Pancreas (tissue), 10 donors: ENCODE measurements around the gene SORL1. TPM values are rescaled to one million over a fixed set of nuclear protein-coding genes. Genes with fewer than 3 reads are reported as not detected.
A peak's percentile ranks its signal among the peaks of the same experiment; 100 is the strongest.

ENCODE experiments used
- ATAC-seq, 4 donors: fragments of 200-7000 bp; cut with Tn5 transposase; one replicate each; pipeline versions ENCODE4 v1.8.0 to v1.9.1; 2020; ENCODE audit warnings: mild to moderate bottlenecking in 4 of 4, moderate library complexity in 4 of 4
- DNase-seq, 6 donors: peaks; one replicate each; pipeline ENCODE4 v3.0.0-alpha.2; 2020
- FAIRE-seq: peaks from 2 replicates; lab custom pipeline; 2012; peaks lifted over from hg19 to GRCh38; lab: Jason Lieb, UNC
- H3K27ac ChIP-seq, 4 donors: fragments of 200-600 bp; sonication (generic); 1 replicate in 3 of 4; 2 replicates in 1 of 4; pipeline versions ENCODE4 v1.5.0 to v1.8.0; 2020
- H3K27me3 ChIP-seq, 4 donors: fragments of 200-600 bp; one replicate each; pipeline ENCODE4 v1.8.0; 2021
- H3K36me3 ChIP-seq, 3 donors: fragments of 200-600 bp; sonication (generic) in 1 of 3; one replicate each; pipeline versions ENCODE4 v1.5.0 to v1.8.0; 2020 to 2021
- H3K4me1 ChIP-seq, 3 donors: fragments of 200-600 bp; one replicate each; pipeline ENCODE4 v1.8.0; 2021
- H3K4me3 ChIP-seq, 4 donors: fragments of 200-600 bp; sonication (generic) in 2 of 4; one replicate each; pipeline versions ENCODE4 v1.5.0 to v1.8.0; 2020 to 2021
- H3K9me3 ChIP-seq, 4 donors: fragments of 200-600 bp; one replicate each; pipeline ENCODE4 v1.8.0; 2021
- WGBS, 2 donors: extraction: QIAGEN DNeasy Blood & Tissue Kit; methylation state at CpG; one replicate each; pipeline ENCODE4 v1.1.7; 2013; 5-methylcytosine and 5-hydroxymethylcytosine counted together
- intact Hi-C, 3 donors: fragments of 100-400 bp; cut with DNase I; formaldehyde crosslinking; loops; one replicate each; pipeline versions ENCODE4 v1.11.1 to v1.14.2; 2022
- polyA plus RNA-seq, 2 donors: library from polyadenylated mRNA; stranded (reverse); fragments of 200-250 nt; gene quantifications; one replicate each; pipeline ENCODE4 v1.2.3, GENCODE V29; 2013
- total RNA-seq, 6 donors: library from RNA; stranded (reverse); fragmentation: NEBNext Ultra II Directional in 4 of 6; extraction: Animal tissue kit (Norgen Biotek cat#: 25700) in 4 of 6; gene quantifications; one replicate each; pipeline versions ENCODE4 v1.2.1 to v1.2.4, GENCODE V29; 2021 to 2023
- TF ChIP-seq, protein P1 (sequence below), 4 donors: fragments of 200-600 bp; sonication (generic) in 3 of 4; IDR thresholded peaks; one replicate each; pipeline versions ENCODE4 v1.5.0 to v1.8.0; 2021; ENCODE audit warnings: antibody characterized with exemption in 4 of 4
- donor health status: healthy with polysubstance abuse.
- donor health status: DM: no; HTN: no; CAD: no; lungs with moderate emphysema.
- donor health status: DM: no; HTN: no; CAD: no.
- donor health status: control.
- donor health status: control.
- donor health status: Bipolar disorder and iron deficiency.
- donor health status: DM: yes; HTN: yes; CAD: no.
- donor health status: DM: no; HTN: no; CAD: no.
- donor health status: DM: no; HTN: no; CAD: no.
- donor health status: DM: yes; HTN: yes; CAD: no.

Gene SORL1
- total and polyA plus RNA-seq, 8 donors = 2.7 to 47.5 (median 15.5) TPM

GRCh38 chr11:121535129-121535796, 83.1 kb downstream of the SORL1 start:
- peak in 2 of 4 donors; percentile 25 to 59 for ATAC-seq
- FAIRE-seq = no peak
- TF ChIP-seq, protein P1, sequence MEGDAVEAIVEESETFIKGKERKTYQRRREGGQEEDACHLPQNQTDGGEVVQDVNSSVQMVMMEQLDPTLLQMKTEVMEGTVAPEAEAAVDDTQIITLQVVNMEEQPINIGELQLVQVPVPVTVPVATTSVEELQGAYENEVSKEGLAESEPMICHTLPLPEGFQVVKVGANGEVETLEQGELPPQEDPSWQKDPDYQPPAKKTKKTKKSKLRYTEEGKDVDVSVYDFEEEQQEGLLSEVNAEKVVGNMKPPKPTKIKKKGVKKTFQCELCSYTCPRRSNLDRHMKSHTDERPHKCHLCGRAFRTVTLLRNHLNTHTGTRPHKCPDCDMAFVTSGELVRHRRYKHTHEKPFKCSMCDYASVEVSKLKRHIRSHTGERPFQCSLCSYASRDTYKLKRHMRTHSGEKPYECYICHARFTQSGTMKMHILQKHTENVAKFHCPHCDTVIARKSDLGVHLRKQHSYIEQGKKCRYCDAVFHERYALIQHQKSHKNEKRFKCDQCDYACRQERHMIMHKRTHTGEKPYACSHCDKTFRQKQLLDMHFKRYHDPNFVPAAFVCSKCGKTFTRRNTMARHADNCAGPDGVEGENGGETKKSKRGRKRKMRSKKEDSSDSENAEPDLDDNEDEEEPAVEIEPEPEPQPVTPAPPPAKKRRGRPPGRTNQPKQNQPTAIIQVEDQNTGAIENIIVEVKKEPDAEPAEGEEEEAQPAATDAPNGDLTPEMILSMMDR (IDR thresholded peaks at IDR 0.05) = no peak
- no peaks in the 10 kb centered on the region for H3K9me3 ChIP-seq
- no peak for DNase-seq
- no peak overlapping the region for H3K27ac ChIP-seq
- 53 to 54% methylated on average over 6 of the region's 6 CpGs for WGBS, 2 donors
- intact Hi-C loops = no loop called here
- no peak overlapping the region for H3K4me3 ChIP-seq
- no peaks in the 10 kb centered on the region for H3K36me3 ChIP-seq
- no peaks in the 10 kb centered on the region for H3K4me1 ChIP-seq
- peaks cover 0 to 3% (median 0%) of the 10 kb centered on the region in 4 donors for H3K27me3 ChIP-seq

DNA sequence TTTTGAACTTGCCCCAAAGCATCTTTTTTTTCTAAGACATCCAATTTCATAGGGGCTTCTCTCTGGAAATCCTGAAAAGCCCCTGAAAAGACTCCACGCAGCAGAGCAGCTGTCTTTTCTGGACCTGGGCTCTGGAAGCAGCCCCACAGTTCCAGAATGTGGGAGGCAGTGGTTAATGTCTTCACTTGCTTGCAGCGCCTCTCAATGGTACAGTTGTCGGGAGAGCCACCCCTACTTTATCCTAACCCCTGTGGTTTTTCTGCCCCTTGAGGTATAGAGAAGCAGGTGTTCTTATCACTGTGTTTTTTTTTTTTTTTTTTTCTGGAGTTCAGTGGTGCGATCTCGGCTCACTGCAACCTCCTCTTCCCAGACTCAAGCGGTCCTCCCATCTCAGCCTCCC, 84.0 kb downstream of the SORL1 start:
- intact Hi-C loops = no loop called here
- Histone ChIP-seq H3K36me3 (no peaks in the 10 kb centered on the region), H3K4me1 (no peaks in the 10 kb centered on the region), H3K27ac (no peak overlapping the region), H3K9me3 (no peaks in the 10 kb centered on the region), H3K27me3 (peaks cover 0 to 3% (median 0%) of the 10 kb centered on the region in 4 donors), H3K4me3 (no peak overlapping the region)
- TF ChIP-seq, protein P1 (IDR thresholded peaks at IDR 0.05) = no peak
- FAIRE-seq (no peak), DNase-seq (no peak), ATAC-seq (no peak)
- WGBS, 2 donors = 69 to 89% methylated on average over 6 of the region's 6 CpGs

DNA sequence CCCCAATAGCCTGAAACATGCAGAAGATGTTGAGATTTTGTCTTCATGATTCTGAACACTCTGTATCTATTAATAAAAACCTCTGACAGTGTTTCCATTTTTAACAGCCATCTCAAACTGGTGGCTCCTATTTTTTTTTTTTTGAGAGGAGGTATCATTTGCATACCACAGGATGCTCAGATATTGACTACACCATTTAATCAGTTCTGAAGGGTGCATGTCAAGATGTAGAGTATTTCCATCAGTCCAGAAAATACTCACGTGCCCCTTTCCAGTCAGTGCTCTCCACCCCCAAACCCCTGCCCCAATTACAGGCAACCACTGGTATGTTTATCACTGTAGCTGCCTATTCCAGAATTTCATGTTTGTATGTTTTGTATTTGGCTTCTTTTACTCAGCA, 85.9 kb downstream of the SORL1 start:
- intact Hi-C loops = no loop called here
- DNase-seq (no peak), FAIRE-seq (no peak), ATAC-seq (no peak)
- Histone ChIP-seq H3K4me3 (no peak overlapping the region), H3K27ac (no peak overlapping the region), H3K27me3 (peaks cover 0 to 3% (median 0%) of the 10 kb centered on the region in 4 donors), H3K4me1 (no peaks in the 10 kb centered on the region), H3K9me3 (no peaks in the 10 kb centered on the region), H3K36me3 (no peaks in the 10 kb centered on the region)
- TF ChIP-seq, protein P1 (IDR thresholded peaks at IDR 0.05) = no peak
- 36 to 54% methylated on average over 1 of the region's 1 CpG for WGBS, 2 donors

GRCh38 chr11:121539000-121539399, 86.9 kb downstream of the SORL1 start:
- no peaks in the 10 kb centered on the region for H3K36me3 ChIP-seq
- H3K27me3 ChIP-seq = peaks cover 0 to 3% (median 0%) of the 10 kb centered on the region in 4 donors
- H3K4me1 ChIP-seq = no peaks in the 10 kb centered on the region
- 53 to 63% methylated on average over 5 of the region's 5 CpGs for WGBS, 2 donors
- no peak overlapping the region for H3K27ac ChIP-seq
- H3K9me3 ChIP-seq = no peaks in the 10 kb centered on the region
- no peak overlapping the region for H3K4me3 ChIP-seq
- FAIRE-seq = no peak
- DNase-seq = no peak
- TF ChIP-seq, protein P1 (IDR thresholded peaks at IDR 0.05) = no peak
- intact Hi-C loops = no loop called here
- no peak for ATAC-seq

DNA sequence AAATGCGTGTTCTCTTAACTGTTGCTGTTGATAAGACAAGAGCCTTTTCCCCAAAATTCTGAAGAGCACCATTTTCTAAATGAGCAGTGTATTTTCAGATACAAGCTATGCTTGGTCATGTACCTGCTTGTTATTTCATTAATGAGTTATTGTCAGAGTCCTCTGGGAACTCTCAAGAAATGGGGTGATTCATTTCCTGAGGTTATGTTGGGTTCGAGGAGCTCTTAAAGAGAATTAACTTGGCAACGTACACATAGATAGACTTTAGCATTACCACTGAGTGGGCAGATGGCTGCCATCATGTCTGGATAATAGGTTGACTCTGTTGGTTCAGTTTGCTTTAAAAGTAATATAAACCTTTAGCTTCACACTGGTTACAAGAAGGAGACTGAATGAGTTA, 88.5 kb downstream of the SORL1 start:
- TF ChIP-seq, protein P1 (IDR thresholded peaks at IDR 0.05) = no peak
- Histone ChIP-seq H3K9me3 (no peaks in the 10 kb centered on the region), H3K4me3 (no peak overlapping the region), H3K4me1 (no peaks in the 10 kb centered on the region), H3K36me3 (no peaks in the 10 kb centered on the region), H3K27me3 (peaks cover 0 to 3% (median 0%) of the 10 kb centered on the region in 4 donors), H3K27ac (no peak overlapping the region)
- no peak for ATAC-seq
- 56 to 63% methylated on average over 3 of the region's 3 CpGs for WGBS, 2 donors
- FAIRE-seq = no peak
- DNase-seq = no peak
- intact Hi-C loops = no loop called here
